ENCODE data around the gene CAPN12.
A peak's percentile ranks its signal among the peaks of the same experiment; 100 is the strongest.

Gene CAPN12

DNA sequence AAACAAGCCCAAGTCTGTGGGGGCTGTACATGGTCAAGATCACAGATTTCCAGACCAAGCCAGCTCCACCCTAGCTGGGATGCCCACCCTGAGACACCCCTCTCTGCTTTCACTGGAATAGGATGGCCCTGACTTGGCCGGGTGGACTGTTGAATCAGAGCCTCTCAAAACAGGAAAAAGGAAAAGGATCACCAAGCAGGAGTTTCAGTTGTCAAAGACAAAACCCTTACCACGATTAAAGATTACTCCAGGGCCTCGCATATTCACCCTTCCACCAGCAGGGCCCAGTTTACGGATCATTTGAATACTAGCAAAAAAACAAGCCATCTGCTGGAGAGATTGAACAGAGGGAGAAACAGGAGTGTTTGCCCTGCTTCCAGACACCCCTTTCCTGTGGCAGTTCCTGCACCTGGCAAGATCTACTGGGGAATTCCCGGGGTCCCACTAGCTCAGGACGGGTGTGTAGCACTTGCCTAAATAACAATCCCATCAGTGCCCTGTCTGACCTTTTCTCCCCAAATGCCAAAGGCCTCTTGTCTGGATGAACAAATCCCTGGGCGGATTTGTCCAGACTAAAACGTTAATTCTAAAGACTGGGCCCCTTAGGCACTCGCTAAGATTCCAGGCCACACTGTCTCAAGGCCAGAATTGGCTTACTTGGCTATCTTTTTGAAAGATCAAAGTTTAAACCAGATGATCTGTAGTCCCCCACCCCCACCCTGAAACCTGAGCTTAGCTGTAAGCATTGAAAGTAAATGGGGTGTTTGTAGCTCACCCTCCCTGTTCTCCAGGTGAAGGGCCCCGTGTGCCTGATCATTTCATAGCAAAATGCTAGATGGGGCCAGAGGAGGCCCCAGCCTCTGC is 58.4 kb downstream of the CAPN12 start:
- H3K27ac ChIP-seq (ENCODE audit: low read depth, low read length) = peak overlapping the region; percentile 83
- no peaks in the 10 kb centered on the region for H3K27me3 ChIP-seq (ENCODE audit: control insufficient read depth in 1 of 2, insufficient read depth in 2 of 2, low read length in 2 of 2)
- peaks cover 4% of the 10 kb centered on the region for H3K36me3 ChIP-seq (ENCODE audit: insufficient read depth, low read length)
- peaks cover 51% of the 10 kb centered on the region for H3K4me1 ChIP-seq (ENCODE audit: insufficient read depth, low read length)
- no peak overlapping the region for H3K4me3 ChIP-seq (ENCODE audit: low read depth in 1 of 2, low read length in 2 of 2)
- H3K9me3 ChIP-seq (ENCODE audit: low read length) = no peaks in the 10 kb centered on the region
- H3K9ac ChIP-seq (ENCODE audit: low read length) = peak overlapping the region; percentile 37

DNA sequence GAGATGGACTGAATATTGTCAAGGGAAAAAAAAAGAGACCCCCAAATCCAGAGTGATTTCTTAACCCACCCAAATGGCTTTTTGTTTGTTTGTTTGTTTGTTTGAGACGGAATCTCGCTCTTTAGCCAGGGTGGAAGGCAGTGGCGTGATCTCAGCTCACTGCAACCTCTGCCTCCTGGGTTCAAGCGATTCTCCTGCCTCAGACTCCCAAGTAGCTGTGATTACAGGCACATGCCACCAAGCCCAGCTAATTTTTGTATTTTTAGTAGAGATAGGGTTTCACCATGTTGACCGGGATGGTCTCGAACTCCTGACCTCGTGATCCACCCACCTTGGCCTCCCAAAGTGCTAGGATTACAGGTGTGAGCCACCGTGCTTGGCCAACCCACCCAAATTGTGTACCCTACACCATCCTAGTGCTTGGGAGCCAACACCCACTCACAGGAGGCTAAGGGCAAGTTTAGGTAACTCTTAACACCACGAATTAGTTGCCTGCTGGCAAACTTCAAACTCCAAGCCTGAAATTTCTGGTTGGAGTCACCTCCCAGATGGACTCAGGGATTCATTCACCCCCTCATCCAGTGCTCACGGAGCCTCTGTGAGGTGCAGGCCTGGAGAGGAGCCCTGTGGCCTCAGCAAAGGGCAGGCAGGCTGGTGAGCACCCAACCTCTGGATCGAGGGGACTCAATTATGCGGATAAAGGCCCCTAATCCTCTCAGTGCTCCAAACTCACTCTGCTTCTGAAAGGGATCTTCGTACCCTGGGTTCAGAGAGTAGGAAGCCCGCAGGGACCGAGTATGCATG is 59.2 kb downstream of the CAPN12 start:
- H3K27ac ChIP-seq (ENCODE audit: low read depth, low read length) = peak overlapping the region; percentile 83
- peaks cover 51% of the 10 kb centered on the region for H3K4me1 ChIP-seq (ENCODE audit: insufficient read depth, low read length)
- H3K4me3 ChIP-seq (ENCODE audit: low read depth in 1 of 2, low read length in 2 of 2) = no peak overlapping the region
- no peaks in the 10 kb centered on the region for H3K27me3 ChIP-seq (ENCODE audit: control insufficient read depth in 1 of 2, insufficient read depth in 2 of 2, low read length in 2 of 2)
- peaks cover 4% of the 10 kb centered on the region for H3K36me3 ChIP-seq (ENCODE audit: insufficient read depth, low read length)
- no peaks in the 10 kb centered on the region for H3K9me3 ChIP-seq (ENCODE audit: low read length)
- peak overlapping the region; percentile 37 for H3K9ac ChIP-seq (ENCODE audit: low read length)

DNA sequence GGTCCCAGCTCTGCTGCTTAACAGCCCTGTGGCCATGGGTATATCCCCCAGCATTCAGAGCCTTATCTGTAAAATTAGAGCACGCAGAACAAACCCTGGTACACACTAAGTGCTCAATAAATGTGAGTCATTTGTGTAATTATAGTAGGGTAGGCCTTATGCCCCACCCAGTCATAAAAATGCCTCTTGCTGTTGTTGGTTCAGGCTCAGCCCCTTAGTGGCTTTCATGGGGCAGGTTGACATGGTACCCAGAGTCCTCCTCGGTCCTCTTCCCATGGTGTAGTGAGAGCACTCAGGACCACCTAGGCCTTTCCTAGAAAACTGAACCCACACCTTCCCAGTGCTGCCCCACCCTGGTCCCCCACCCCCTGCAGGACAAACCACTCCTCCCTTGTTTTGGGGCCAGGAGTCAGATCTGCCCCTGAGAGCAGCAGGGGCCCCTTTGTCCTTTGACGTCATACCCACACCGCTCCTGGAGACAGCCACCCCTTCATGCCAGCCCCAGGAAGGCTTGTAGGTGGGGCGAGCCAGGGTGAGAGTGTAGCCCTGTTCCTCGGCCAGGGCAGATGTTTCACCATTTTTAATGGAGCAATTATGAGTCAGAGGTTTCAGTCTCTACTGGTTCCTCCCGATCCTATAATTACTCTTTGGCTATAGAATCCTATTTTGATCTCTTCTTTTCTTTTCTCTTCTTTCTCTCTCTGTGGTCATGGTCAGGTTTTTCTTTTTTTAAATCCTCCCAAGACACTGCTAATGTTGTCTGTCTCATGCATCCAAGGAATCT is 60.0 kb downstream of the CAPN12 start:
- H3K9me3 ChIP-seq (ENCODE audit: low read length) = no peaks in the 10 kb centered on the region
- H3K36me3 ChIP-seq (ENCODE audit: insufficient read depth, low read length) = peaks cover 4% of the 10 kb centered on the region
- no peaks in the 10 kb centered on the region for H3K27me3 ChIP-seq (ENCODE audit: control insufficient read depth in 1 of 2, insufficient read depth in 2 of 2, low read length in 2 of 2)
- H3K9ac ChIP-seq (ENCODE audit: low read length) = peak overlapping the region; percentile 26
- peaks cover 52% of the 10 kb centered on the region for H3K4me1 ChIP-seq (ENCODE audit: insufficient read depth, low read length)
- H3K4me3 ChIP-seq (ENCODE audit: low read depth in 1 of 2, low read length in 2 of 2) = no peak overlapping the region
- peak overlapping the region; percentile 83 for H3K27ac ChIP-seq (ENCODE audit: low read depth, low read length)

DNA sequence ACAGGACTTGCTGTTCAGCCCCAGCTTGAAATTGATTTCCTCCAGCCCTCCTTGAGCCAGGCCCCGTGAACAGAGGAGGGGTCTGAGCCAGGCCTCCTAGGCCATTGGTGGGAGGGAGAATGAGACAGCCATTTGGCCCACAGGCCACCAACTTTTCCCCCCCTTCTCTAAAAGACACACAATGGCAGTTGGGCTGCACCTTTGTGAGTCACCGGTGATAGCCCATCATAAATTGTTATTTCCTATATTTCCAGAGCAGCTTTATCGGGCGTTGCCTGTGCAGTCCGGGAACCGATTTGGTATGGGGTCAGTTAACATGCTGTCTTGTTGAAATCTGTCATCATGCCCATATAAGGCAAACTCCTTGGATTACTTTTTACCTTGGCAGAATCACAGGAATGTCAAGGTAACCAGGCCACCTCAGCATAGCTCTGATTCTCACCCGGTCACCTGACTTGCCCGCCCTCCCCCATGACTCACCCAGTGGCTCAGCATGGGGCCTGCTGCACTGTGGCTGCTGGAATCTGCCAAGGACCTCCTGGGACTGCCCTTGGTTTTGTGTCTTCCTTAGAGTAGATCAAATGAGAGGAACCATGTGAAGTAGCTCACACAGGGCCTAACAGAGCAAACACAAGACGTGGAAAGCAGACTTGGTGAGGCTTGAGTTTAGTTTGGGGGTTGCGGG is 60.7 kb downstream of the CAPN12 start:
- Histone ChIP-seq H3K4me1 (ENCODE audit: insufficient read depth, low read length) (peaks cover 54% of the 10 kb centered on the region), H3K4me3 (ENCODE audit: low read depth in 1 of 2, low read length in 2 of 2) (no peak overlapping the region), H3K9ac (ENCODE audit: low read length) (peak overlapping the region; percentile 26), H3K36me3 (ENCODE audit: insufficient read depth, low read length) (peaks cover 4% of the 10 kb centered on the region), H3K9me3 (ENCODE audit: low read length) (no peaks in the 10 kb centered on the region), H3K27me3 (ENCODE audit: control insufficient read depth in 1 of 2, insufficient read depth in 2 of 2, low read length in 2 of 2) (no peaks in the 10 kb centered on the region), H3K27ac (ENCODE audit: low read depth, low read length) (peak overlapping the region; percentile 83)

DNA sequence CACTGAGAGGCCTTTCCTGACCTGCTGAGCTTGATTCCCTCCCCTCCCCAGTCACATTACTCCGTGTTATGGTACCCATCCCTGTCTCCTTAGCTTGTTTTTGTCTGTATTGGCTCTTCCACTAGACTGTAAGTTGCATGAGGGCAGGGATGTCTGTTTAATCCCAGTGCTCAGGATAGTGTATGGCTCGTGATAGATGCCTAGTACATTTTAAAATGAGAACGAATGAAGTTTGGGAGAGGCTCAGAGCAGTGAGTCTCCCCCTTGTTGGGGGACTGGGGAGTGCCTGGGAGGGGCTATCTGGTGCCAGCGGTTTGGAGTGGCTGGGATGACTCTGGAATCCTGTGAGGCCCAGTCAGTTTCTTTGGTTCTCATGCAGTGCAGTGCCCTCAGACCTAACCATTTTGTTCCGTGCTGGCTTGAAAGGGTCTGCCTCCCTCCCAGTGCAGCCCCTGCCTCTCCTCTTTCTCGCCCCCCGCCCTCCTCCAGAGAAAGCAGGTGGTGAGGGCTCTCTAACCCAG is 61.3 kb downstream of the CAPN12 start:
- H3K9ac ChIP-seq (ENCODE audit: low read length) = no peak overlapping the region

DNA sequence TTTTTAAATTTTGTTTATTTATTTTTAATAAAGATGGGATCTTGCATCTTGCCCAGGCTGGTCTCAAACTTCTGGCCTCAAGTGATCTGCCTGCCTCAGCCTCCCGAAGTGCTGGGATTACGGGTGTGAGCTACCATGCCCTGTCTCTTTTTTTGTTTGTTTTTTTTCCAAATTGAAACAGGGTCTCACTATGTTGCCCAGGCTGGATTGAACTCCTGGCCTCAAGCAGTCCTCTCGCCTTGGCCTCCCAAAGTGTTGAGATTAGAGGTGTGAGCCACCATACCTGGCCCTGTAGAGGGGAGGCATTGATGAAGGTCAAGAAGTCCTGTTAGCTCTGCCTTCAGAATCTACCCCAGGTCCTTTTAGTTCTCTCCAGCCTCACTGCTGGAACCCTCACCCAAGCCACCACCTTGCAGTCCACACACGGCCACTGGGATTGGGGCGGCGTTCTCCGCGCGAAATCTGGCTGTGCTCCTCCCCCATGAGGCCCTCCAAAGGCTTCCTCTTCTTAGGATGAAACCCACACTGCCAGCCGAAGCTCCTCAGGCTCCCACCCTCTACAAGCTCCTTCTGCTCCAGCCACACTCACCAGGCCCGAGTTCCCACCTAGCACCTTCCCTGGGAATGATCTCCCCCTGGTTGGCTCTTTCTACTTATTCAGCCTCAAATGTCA is 61.9 kb downstream of the CAPN12 start:
- peaks cover 8% of the 10 kb centered on the region for H3K36me3 ChIP-seq (ENCODE audit: insufficient read depth, low read length)
- no peaks in the 10 kb centered on the region for H3K27me3 ChIP-seq (ENCODE audit: control insufficient read depth in 1 of 2, insufficient read depth in 2 of 2, low read length in 2 of 2)
- peaks cover 60% of the 10 kb centered on the region for H3K4me1 ChIP-seq (ENCODE audit: insufficient read depth, low read length)
- H3K9me3 ChIP-seq (ENCODE audit: low read length) = no peaks in the 10 kb centered on the region
- no peak overlapping the region for H3K9ac ChIP-seq (ENCODE audit: low read length)
- no peak overlapping the region for H3K27ac ChIP-seq (ENCODE audit: low read depth, low read length)
- H3K4me3 ChIP-seq (ENCODE audit: low read depth in 1 of 2, low read length in 2 of 2) = no peak overlapping the region

More for the DNA sequence above, 61.3 kb downstream of the CAPN12 start:
- Histone ChIP-seq H3K9me3 (ENCODE audit: low read length) (no peaks in the 10 kb centered on the region), H3K36me3 (ENCODE audit: insufficient read depth, low read length) (peaks cover 4% of the 10 kb centered on the region), H3K4me3 (ENCODE audit: low read depth in 1 of 2, low read length in 2 of 2) (no peak overlapping the region), H3K27ac (ENCODE audit: low read depth, low read length) (peak overlapping the region; percentile 83), H3K4me1 (ENCODE audit: insufficient read depth, low read length) (peaks cover 58% of the 10 kb centered on the region), H3K27me3 (ENCODE audit: control insufficient read depth in 1 of 2, insufficient read depth in 2 of 2, low read length in 2 of 2) (no peaks in the 10 kb centered on the region)

All from muscle layer of colon (tissue), 2 donors.